Endothelial cell of umbilical vein (primary cell): ENCODE results near the gene TXNDC17. TPM values are rescaled to one million over a fixed set of nuclear protein-coding genes. Genes with fewer than 3 reads are reported as not detected.

Experiments used
- BruUV-seq: library from RNA; stranded (reverse); fragments of 400-500 nt; replicated peaks from 2 replicates; lab custom pipeline; 2021; lab: Mats Ljungman, UMichigan
- CTCF ChIA-PET: fragments of 300-600, 350-600 bp; sonication (Branson Sonifier 250); formaldehyde crosslinking; loops from one replicate; lab custom pipeline; 2021; ENCODE audit warnings: antibody characterized with exemption, inconsistent platforms; lab: Charles Lee
- POLR2A ChIA-PET: fragments of 300-600, 350-600 bp; sonication (Branson Sonifier 250); formaldehyde crosslinking; loops from one replicate; lab custom pipeline; 2021; ENCODE audit warnings: antibody characterized with exemption, inconsistent platforms; lab: Charles Lee
- DNase-seq: peaks from one replicate; pipeline ENCODE4 v3.0.0-alpha.2; 2011; ENCODE audit warnings: low read depth, low spot score
- FAIRE-seq: peaks from 2 replicates; lab custom pipeline; 2011; peaks lifted over from hg19 to GRCh38; lab: Jason Lieb, UNC
- H2AFZ ChIP-seq: 2 replicates; pipeline ENCODE4 v1.6.0; 2012; ENCODE audit warnings: low read depth, low read length, control low read depth, inconsistent platforms
- H3K27ac ChIP-seq: 2 replicates; pipeline ENCODE4 v1.5.1; 2011; ENCODE audit warnings: low read depth, mild to moderate bottlenecking, control low read depth, low read length, moderate library complexity; ENCODE audit not compliant: insufficient read depth
- H3K27me3 ChIP-seq, 2 experiments: 2 replicates each; pipeline versions ENCODE4 v1.6.0 to v1.6.1; 2011; ENCODE audit warnings: low read length in 2 of 2, mixed read lengths in 1 of 2; ENCODE audit not compliant: control insufficient read depth in 2 of 2, insufficient read depth in 2 of 2
- H3K36me3 ChIP-seq, 2 experiments: 2 replicates in 1 of 2; 3 replicates in 1 of 2; pipeline ENCODE4 v1.5.1; 2011; ENCODE audit warnings: low read length in 2 of 2, mild to moderate bottlenecking in 1 of 2, moderate library complexity in 1 of 2; ENCODE audit not compliant: control insufficient read depth in 2 of 2, insufficient read depth in 2 of 2; ENCODE audit errors: extremely low read depth in 1 of 2
- H3K4me1 ChIP-seq: 3 replicates; pipeline ENCODE4 v1.5.1; 2011; ENCODE audit warnings: mild to moderate bottlenecking, low read length; ENCODE audit not compliant: control insufficient read depth, insufficient read depth; ENCODE audit errors: extremely low read depth
- H3K4me2 ChIP-seq: 2 replicates; pipeline ENCODE4 v1.6.1; 2011; ENCODE audit warnings: low read length, control low read depth, mixed read lengths; ENCODE audit not compliant: insufficient read depth
- H3K4me3 ChIP-seq, 3 experiments: fragments of 200-600 bp in 1 of 3; sonication (generic), shearing (Covaris generic) in 1 of 3; replicated peaks in 1 of 3; 2 replicates each; pipeline ENCODE4 v1.5.1; 2011 to 2016; ENCODE audit warnings: control low read depth in 3 of 3, low read length in 3 of 3, mild to moderate bottlenecking in 2 of 3, inconsistent platforms in 1 of 3, low read depth in 1 of 3, moderate library complexity in 1 of 3; ENCODE audit not compliant: insufficient read depth in 1 of 3
- H3K79me2 ChIP-seq: 2 replicates; pipeline ENCODE4 v1.6.0; 2012; ENCODE audit warnings: low read length, inconsistent platforms; ENCODE audit not compliant: control insufficient read depth, insufficient read depth
- H3K9ac ChIP-seq: replicated peaks from 2 replicates; pipeline ENCODE3; 2011; ENCODE audit warnings: low read length, control low read depth; ENCODE audit not compliant: insufficient read depth; ENCODE audit errors: extremely low read depth
- H3K9me1 ChIP-seq: replicated peaks from 3 replicates; pipeline ENCODE4 v1.6.0; 2011; ENCODE audit warnings: mild to moderate bottlenecking, low read length; ENCODE audit not compliant: control insufficient read depth, insufficient read depth; ENCODE audit errors: extremely low read depth
- H3K9me3 ChIP-seq: replicated peaks from 2 replicates; pipeline ENCODE4 v1.5.1; 2012; ENCODE audit warnings: low read length, inconsistent platforms; ENCODE audit not compliant: control insufficient read depth, insufficient read depth
- H4K20me1 ChIP-seq: replicated peaks from 2 replicates; pipeline ENCODE3; 2011; ENCODE audit warnings: mild to moderate bottlenecking, low read length; ENCODE audit not compliant: control insufficient read depth, insufficient read depth; ENCODE audit errors: extremely low read depth
- CTCF ChIP-seq, 2 donors: IDR thresholded peaks; 1 replicate in 1 of 2; 2 replicates in 1 of 2; pipeline ENCODE4 v1.5.1; 2011; ENCODE audit warnings: low read length in 2 of 2, mild to moderate bottlenecking in 2 of 2, moderate library complexity in 2 of 2, control low read depth in 1 of 2, inconsistent platforms in 1 of 2, low read depth in 1 of 2; ENCODE audit not compliant: insufficient read depth in 1 of 2; ENCODE audit errors: extremely low read depth in 1 of 2
- EZH2 ChIP-seq: IDR thresholded peaks from 2 replicates; pipeline ENCODE4 v1.6.1; 2012; ENCODE audit warnings: borderline replicate concordance, low read depth, mild to moderate bottlenecking, moderate library complexity, low read length, inconsistent platforms; ENCODE audit not compliant: severe bottlenecking
- FOS ChIP-seq: IDR thresholded peaks from 2 replicates; pipeline ENCODE4 v1.6.1; 2011; ENCODE audit warnings: mild to moderate bottlenecking, low read length, moderate library complexity, borderline replicate concordance; ENCODE audit not compliant: insufficient read depth
- GATA2 ChIP-seq: IDR thresholded peaks from 2 replicates; pipeline ENCODE4 v1.7.0; 2011; ENCODE audit warnings: low read depth, mild to moderate bottlenecking, moderate library complexity, mixed read lengths, low read length; ENCODE audit not compliant: insufficient read length, insufficient read depth
- JUN ChIP-seq: IDR thresholded peaks from 2 replicates; pipeline ENCODE4 v1.6.1; 2011; ENCODE audit warnings: borderline replicate concordance, low read depth; ENCODE audit not compliant: insufficient read length, insufficient read depth
- MAX ChIP-seq: IDR thresholded peaks from 2 replicates; pipeline ENCODE4 v1.6.1; 2011; ENCODE audit not compliant: insufficient read depth, insufficient read length
- MYC ChIP-seq: IDR thresholded peaks from one replicate; pipeline ENCODE4 v1.6.1; 2011; ENCODE audit warnings: mild to moderate bottlenecking, low read depth, low read length
- POLR2A ChIP-seq: IDR thresholded peaks from 2 replicates; pipeline ENCODE4 v1.6.1; 2012; ENCODE audit warnings: low read depth, mild to moderate bottlenecking, control low read depth, low read length
- POLR2AphosphoS5 ChIP-seq: IDR thresholded peaks from 2 replicates; pipeline ENCODE4 v1.6.1; 2012; ENCODE audit warnings: low read depth, mild to moderate bottlenecking, control low read depth, low read length, moderate library complexity; ENCODE audit not compliant: insufficient read depth
- dilution Hi-C: fragments of 300-500 bp; cut with MboI; formaldehyde crosslinking; loops from one replicate; pipeline ENCODE4 v1.15.0; 2019; ENCODE audit warnings: low sequenced_read_pairs; ENCODE audit not compliant: extremely low pct_ligation_motif_present
- intact Hi-C: fragments of 100-400 bp; cut with micrococcal nuclease; formaldehyde crosslinking; loops from one replicate; pipeline ENCODE4 v1.10.0; 2022
- polyA plus RNA-seq, 4 experiments: library from polyadenylated mRNA; depleted of rRNA in 3 of 4; stranded (reverse) in 3 of 4; unstranded in 1 of 4; fragments of >200 nt; gene quantifications; 2 replicates each; pipeline versions ENCODE4 v1.2.1 to v1.2.3, GENCODE V29; 2011 to 2012; ENCODE audit warnings: missing spikeins in 1 of 4
- total RNA-seq: library from RNA; stranded (reverse); gene quantifications from 2 replicates; pipeline ENCODE4 v1.2.3, GENCODE V29; 2021

Gene TXNDC17
- total and polyA plus RNA-seq, 2 donors (not counting 3 experiments of a cell fraction or from before 2014, with no cell fraction given) = 101 to 297 TPM

GRCh38 chr17:6679241-6679640 lies 38.4 kb downstream of the TXNDC17 start:
- H3K9me1 ChIP-seq = no peaks in the 10 kb centered on the region
- no peak overlapping the region for H3K4me2 ChIP-seq
- H3K79me2 ChIP-seq = no peaks in the 10 kb centered on the region
- H3K4me1 ChIP-seq = no peaks in the 10 kb centered on the region
- ChIA-PET POLR2A (no interaction called here), CTCF (interaction anchor here (1.3 kb wide), 1 partner anchor 165 kb away, joined by 6 read pairs; no protein-coding TSS in a partner anchor)
- no TSS peak for BruUV-seq
- no peak overlapping the region for H2AFZ ChIP-seq
- no peaks in the 10 kb centered on the region for H4K20me1 ChIP-seq
- peaks cover 2 to 7% of the 10 kb centered on the region in 2 experiments for H3K27me3 ChIP-seq
- no peak overlapping the region for H3K27ac ChIP-seq
- TF ChIP-seq MAX (no peak), POLR2A (no peak), POLR2AphosphoS5 (no peak), MYC (no peak), JUN (no peak), GATA2 (no peak), EZH2 (no peak), FOS (no peak), CTCF (IDR thresholded peaks at IDR 0.05; ENCODE audit: extremely low read depth in 1 of 2, insufficient read depth in 1 of 2, low read depth in 1 of 2, low read length in 2 of 2) (no peak)
- no peaks in the 10 kb centered on the region for H3K9me3 ChIP-seq
- no peak overlapping the region for H3K4me3 ChIP-seq
- DNase-seq = no peak
- no peak overlapping the region for H3K9ac ChIP-seq
- no peak for FAIRE-seq
- H3K36me3 ChIP-seq = no peaks in the 10 kb centered on the region
- intact Hi-C loops = no loop called here
- dilution Hi-C loops = no loop called here
